WTC11 (cell line): Measurements from ENCODE around the gene CLMP. TPM values are rescaled to one million over a fixed set of nuclear protein-coding genes. Genes with fewer than 3 reads are reported as not detected.

ENCODE experiments used
- ATAC-seq: fragments of 200-7000 bp; cut with Tn5 transposase; 2 replicates; pipeline ENCODE4 v1.10.0; 2021; ENCODE audit warnings: mild to moderate bottlenecking, moderate library complexity
- CTCF ChIA-PET: fragments of 300-600 bp; sonication (Branson Sonifier 250); formaldehyde crosslinking; loops from one replicate; lab custom pipeline; 2021; ENCODE audit warnings: antibody characterized with exemption; lab: Charles Lee
- POLR2A ChIA-PET: fragments of 350-600 bp; sonication (Branson Sonifier 250); formaldehyde crosslinking; loops from one replicate; lab custom pipeline; 2021; ENCODE audit warnings: antibody characterized with exemption; lab: Charles Lee
- DNase-seq: peaks from one replicate; pipeline ENCODE4 v3.0.0; 2021; ENCODE audit warnings: low spot score
- H3K27ac Mint-ChIP-seq: 2 replicates; pipeline ENCODE4 v1.8.0; 2021; ENCODE audit warnings: mixed read lengths
- H3K27me3 Mint-ChIP-seq: 2 replicates; pipeline ENCODE4 v1.8.0; 2021; ENCODE audit warnings: low read depth, mild to moderate bottlenecking, moderate library complexity, mixed read lengths
- H3K36me3 Mint-ChIP-seq: 2 replicates; pipeline ENCODE4 v1.8.0; 2021; ENCODE audit warnings: mixed read lengths
- H3K4me1 Mint-ChIP-seq: 2 replicates; pipeline ENCODE4 v1.8.0; 2022; ENCODE audit warnings: mixed read lengths
- H3K4me3 Mint-ChIP-seq: 2 replicates; pipeline ENCODE4 v1.8.0; 2021; ENCODE audit warnings: mild to moderate bottlenecking, moderate library complexity, mixed read lengths
- H3K9me3 Mint-ChIP-seq: 2 replicates; pipeline ENCODE4 v1.8.0; 2021; ENCODE audit warnings: mixed read lengths
- CREB1 ChIP-seq: sonication (generic); formaldehyde crosslinking; IDR thresholded peaks from 2 replicates; pipeline ENCODE4 v1.8.0; 2023; ENCODE audit warnings: mild to moderate bottlenecking, missing genetic modification reagents
- IRF2 ChIP-seq: sonication (generic); formaldehyde crosslinking; IDR thresholded peaks from 2 replicates; pipeline ENCODE4 v1.8.0; 2022; ENCODE audit warnings: low read depth, missing genetic modification reagents, borderline replicate concordance
- JAZF1 ChIP-seq: fragments of 250-450 bp; sonication (Bioruptor Pico); IDR thresholded peaks from 2 replicates; pipeline ENCODE4 v1.9.0; 2021; ENCODE audit warnings: moderate library complexity, mild to moderate bottlenecking, inconsistent platforms
- JUN ChIP-seq: sonication (generic); formaldehyde crosslinking; IDR thresholded peaks from 2 replicates; pipeline ENCODE4 v1.8.0; 2023; ENCODE audit warnings: mild to moderate bottlenecking, missing genetic modification reagents
- NR1H2 ChIP-seq: sonication (generic); formaldehyde crosslinking; IDR thresholded peaks from 2 replicates; pipeline ENCODE4 v1.9.0; 2021; ENCODE audit warnings: mild to moderate bottlenecking, moderate library complexity, missing genetic modification reagents
- NR2C2 ChIP-seq: sonication (generic); formaldehyde crosslinking; IDR thresholded peaks from 2 replicates; pipeline ENCODE4 v1.8.0; 2022; ENCODE audit warnings: mild to moderate bottlenecking, missing genetic modification reagents
- TEAD1 ChIP-seq: sonication (generic); formaldehyde crosslinking; IDR thresholded peaks from 2 replicates; pipeline ENCODE4 v1.8.0; 2022; ENCODE audit warnings: mild to moderate bottlenecking, missing genetic modification reagents
- ZNF263 ChIP-seq: sonication (generic); formaldehyde crosslinking; IDR thresholded peaks from 2 replicates; pipeline ENCODE4 v1.8.1; 2022; ENCODE audit warnings: low read depth, mild to moderate bottlenecking, moderate library complexity, missing genetic modification reagents
- ZNF416 ChIP-seq: fragments of 250-450 bp; sonication (Bioruptor Pico); IDR thresholded peaks from 2 replicates; pipeline ENCODE4 v1.9.0; 2021; ENCODE audit warnings: mild to moderate bottlenecking, inconsistent platforms
- ZNF671 ChIP-seq: fragments of 250-450 bp; sonication (Bioruptor Pico); IDR thresholded peaks from 2 replicates; pipeline ENCODE4 v1.8.0; 2021; ENCODE audit warnings: mild to moderate bottlenecking
- total RNA-seq: library from RNA; stranded (reverse); gene quantifications from 3 replicates; pipeline ENCODE4 v1.2.3, GENCODE V29; 2021
- TF ChIP-seq, protein P1 (sequence below): sonication (generic); formaldehyde crosslinking; IDR thresholded peaks from 2 replicates; pipeline ENCODE4 v1.8.1; 2022; ENCODE audit warnings: missing genetic modification reagents, borderline replicate concordance
- TF ChIP-seq, protein P2 (sequence below): fragments of 200-600 bp; IDR thresholded peaks from 2 replicates; pipeline ENCODE4 v1.8.0; 2022; ENCODE audit warnings: antibody characterized with exemption
- TF ChIP-seq, protein P3 (sequence below): sonication (generic); formaldehyde crosslinking; IDR thresholded peaks from 2 replicates; pipeline ENCODE4 v1.8.0; 2022; ENCODE audit warnings: mild to moderate bottlenecking, missing genetic modification reagents
- TF ChIP-seq, protein P4 (sequence below): sonication (generic); formaldehyde crosslinking; IDR thresholded peaks from 2 replicates; pipeline ENCODE4 v1.8.1; 2023; ENCODE audit warnings: mild to moderate bottlenecking, missing genetic modification reagents

Gene CLMP
- total RNA-seq, 1 experiment from 2014 or later = 20.0 TPM

DNA sequence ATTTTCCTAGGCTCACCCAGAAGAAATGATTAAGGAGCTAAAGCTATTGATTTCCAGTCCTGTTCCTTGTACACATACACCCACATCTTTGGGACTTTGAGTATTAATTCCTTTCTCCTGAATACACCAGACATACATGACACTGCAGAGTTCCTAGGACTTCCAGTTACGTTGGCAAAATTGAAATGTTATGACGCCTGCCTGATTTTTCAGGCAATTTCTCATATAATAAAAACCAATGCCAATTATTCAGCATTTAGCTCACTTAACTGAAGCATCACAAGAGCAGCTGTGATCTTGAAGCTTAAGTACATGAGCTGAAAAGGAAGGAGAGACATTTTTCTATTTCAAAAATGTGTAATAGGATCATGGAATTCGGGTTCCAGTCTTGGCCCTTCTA, 4.5 kb downstream of the CLMP start:
- Mint-ChIP-seq H3K27ac (no peak overlapping the region), H3K36me3 (peaks cover 4% of the 10 kb centered on the region), H3K27me3 (peaks cover 2% of the 10 kb centered on the region), H3K4me3 (no peak overlapping the region), H3K9me3 (no peaks in the 10 kb centered on the region), H3K4me1 (peaks cover 65% of the 10 kb centered on the region)
- POLR2A ChIA-PET = no interaction called here
- no peak for DNase-seq
- ATAC-seq = no peak
- CTCF ChIA-PET = interaction anchor here (1.8 to 2.9 kb wide), 2 partner anchors 57 to 71 kb away, joined by 4 to 14 read pairs; no protein-coding TSS in a partner anchor
- TF ChIP-seq ZNF671 (CRISPR knock-in tag) (no peak), ZNF416 (no peak), JAZF1 (CRISPR knock-in tag) (no peak), NR1H2 (CRISPR knock-in tag) (no peak), TEAD1 (CRISPR knock-in tag) (no peak)
- TF ChIP-seq, protein P1, sequence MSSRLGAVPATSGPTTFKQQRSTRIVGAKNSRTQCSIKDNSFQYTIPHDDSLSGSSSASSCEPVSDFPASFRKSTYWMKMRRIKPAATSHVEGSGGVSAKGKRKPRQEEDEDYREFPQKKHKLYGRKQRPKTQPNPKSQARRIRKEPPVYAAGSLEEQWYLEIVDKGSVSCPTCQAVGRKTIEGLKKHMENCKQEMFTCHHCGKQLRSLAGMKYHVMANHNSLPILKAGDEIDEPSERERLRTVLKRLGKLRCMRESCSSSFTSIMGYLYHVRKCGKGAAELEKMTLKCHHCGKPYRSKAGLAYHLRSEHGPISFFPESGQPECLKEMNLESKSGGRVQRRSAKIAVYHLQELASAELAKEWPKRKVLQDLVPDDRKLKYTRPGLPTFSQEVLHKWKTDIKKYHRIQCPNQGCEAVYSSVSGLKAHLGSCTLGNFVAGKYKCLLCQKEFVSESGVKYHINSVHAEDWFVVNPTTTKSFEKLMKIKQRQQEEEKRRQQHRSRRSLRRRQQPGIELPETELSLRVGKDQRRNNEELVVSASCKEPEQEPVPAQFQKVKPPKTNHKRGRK = no peak
- TF ChIP-seq, protein P2, sequence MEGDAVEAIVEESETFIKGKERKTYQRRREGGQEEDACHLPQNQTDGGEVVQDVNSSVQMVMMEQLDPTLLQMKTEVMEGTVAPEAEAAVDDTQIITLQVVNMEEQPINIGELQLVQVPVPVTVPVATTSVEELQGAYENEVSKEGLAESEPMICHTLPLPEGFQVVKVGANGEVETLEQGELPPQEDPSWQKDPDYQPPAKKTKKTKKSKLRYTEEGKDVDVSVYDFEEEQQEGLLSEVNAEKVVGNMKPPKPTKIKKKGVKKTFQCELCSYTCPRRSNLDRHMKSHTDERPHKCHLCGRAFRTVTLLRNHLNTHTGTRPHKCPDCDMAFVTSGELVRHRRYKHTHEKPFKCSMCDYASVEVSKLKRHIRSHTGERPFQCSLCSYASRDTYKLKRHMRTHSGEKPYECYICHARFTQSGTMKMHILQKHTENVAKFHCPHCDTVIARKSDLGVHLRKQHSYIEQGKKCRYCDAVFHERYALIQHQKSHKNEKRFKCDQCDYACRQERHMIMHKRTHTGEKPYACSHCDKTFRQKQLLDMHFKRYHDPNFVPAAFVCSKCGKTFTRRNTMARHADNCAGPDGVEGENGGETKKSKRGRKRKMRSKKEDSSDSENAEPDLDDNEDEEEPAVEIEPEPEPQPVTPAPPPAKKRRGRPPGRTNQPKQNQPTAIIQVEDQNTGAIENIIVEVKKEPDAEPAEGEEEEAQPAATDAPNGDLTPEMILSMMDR = no peak
- TF ChIP-seq, protein P3, sequence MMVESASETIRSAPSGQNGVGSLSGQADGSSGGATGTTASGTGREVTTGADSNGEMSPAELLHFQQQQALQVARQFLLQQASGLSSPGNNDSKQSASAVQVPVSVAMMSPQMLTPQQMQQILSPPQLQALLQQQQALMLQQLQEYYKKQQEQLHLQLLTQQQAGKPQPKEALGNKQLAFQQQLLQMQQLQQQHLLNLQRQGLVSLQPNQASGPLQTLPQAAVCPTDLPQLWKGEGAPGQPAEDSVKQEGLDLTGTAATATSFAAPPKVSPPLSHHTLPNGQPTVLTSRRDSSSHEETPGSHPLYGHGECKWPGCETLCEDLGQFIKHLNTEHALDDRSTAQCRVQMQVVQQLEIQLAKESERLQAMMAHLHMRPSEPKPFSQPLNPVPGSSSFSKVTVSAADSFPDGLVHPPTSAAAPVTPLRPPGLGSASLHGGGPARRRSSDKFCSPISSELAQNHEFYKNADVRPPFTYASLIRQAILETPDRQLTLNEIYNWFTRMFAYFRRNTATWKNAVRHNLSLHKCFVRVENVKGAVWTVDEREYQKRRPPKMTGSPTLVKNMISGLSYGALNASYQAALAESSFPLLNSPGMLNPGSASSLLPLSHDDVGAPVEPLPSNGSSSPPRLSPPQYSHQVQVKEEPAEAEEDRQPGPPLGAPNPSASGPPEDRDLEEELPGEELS (CRISPR knock-in tag) = no peak

DNA sequence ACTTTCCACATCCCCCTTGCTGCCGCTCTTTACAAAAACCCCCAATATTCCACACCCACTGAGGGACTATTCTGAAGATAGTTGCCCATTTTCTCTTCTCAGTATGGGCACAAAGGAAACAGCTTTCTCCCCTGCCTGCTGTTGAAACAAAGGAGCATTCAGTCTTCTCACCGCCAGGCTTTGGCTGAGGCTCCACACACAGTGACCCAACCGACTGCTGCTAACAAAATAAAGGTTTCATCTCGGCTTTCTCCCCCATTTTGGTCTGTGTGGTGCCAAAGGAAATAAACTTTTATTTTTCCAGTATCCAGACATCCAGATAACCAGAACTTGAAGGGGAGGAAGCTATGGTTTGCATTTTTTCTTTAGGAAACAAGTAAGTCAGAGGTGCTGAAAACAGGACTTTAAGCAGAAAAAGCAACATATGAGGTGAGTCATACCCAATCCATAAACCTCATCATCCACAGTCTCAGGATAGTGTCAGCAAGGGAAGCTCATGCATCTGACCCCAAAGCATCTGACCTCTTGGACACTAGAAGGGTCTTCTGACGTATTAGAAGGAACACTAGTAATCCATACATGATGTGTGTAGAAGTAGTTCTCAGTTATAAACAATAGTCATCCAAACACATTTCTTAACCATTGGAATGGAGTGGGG, 6.4 kb downstream of the CLMP start:
- ChIA-PET CTCF (interaction anchor here (0.7 to 2.9 kb wide), 9 partner anchors 12 to 73 kb away, joined by 3 to 19 read pairs (median 7); no protein-coding TSS in a partner anchor), POLR2A (interaction anchor here (1.2 kb wide), 1 partner anchor 27 kb away, joined by 3 read pairs; no protein-coding TSS in a partner anchor)
- no peak for TF ChIP-seq JUN (CRISPR knock-in tag)
- TF ChIP-seq, protein P4, sequence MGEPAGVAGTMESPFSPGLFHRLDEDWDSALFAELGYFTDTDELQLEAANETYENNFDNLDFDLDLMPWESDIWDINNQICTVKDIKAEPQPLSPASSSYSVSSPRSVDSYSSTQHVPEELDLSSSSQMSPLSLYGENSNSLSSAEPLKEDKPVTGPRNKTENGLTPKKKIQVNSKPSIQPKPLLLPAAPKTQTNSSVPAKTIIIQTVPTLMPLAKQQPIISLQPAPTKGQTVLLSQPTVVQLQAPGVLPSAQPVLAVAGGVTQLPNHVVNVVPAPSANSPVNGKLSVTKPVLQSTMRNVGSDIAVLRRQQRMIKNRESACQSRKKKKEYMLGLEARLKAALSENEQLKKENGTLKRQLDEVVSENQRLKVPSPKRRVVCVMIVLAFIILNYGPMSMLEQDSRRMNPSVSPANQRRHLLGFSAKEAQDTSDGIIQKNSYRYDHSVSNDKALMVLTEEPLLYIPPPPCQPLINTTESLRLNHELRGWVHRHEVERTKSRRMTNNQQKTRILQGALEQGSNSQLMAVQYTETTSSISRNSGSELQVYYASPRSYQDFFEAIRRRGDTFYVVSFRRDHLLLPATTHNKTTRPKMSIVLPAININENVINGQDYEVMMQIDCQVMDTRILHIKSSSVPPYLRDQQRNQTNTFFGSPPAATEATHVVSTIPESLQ (CRISPR knock-in tag) = no peak
- no peak for TF ChIP-seq IRF2 (CRISPR knock-in tag)
- no peak for TF ChIP-seq CREB1 (CRISPR knock-in tag)
- TF ChIP-seq NR2C2 (CRISPR knock-in tag) = no peak
- TF ChIP-seq ZNF263 (CRISPR knock-in tag) = 0 out of 2 replicates have a peak, but pooled peaks have one; percentile 4
- Mint-ChIP-seq H3K27ac (peak overlapping the region; percentile 38; the same call in 1 of the 2 replicates), H3K9me3 (no peaks in the 10 kb centered on the region), H3K4me3 (0 out of 2 replicates have a peak overlapping the region, but pooled peaks have one; percentile 31), H3K27me3 (no peaks in the 10 kb centered on the region), H3K36me3 (peaks cover 4% of the 10 kb centered on the region), H3K4me1 (peaks cover 67% of the 10 kb centered on the region)
- DNase-seq (no peak), ATAC-seq (peak; percentile 63)
